HepG2 (cell line): ENCODE data around the gene UNC93A. TPM values are rescaled to one million over a fixed set of nuclear protein-coding genes. Genes with fewer than 3 reads are reported as not detected.

Experiments used
- CBX1 ChIP-seq: IDR thresholded peaks from one replicate; pipeline ENCODE4 v1.6.1; 2016; ENCODE audit warnings: antibody characterized with exemption, low read depth
- CHD2 ChIP-seq: IDR thresholded peaks from 2 replicates; pipeline ENCODE4 v1.6.1; 2011; ENCODE audit warnings: low read depth, low read length, improper control_type of control experiment
- FOXP4 ChIP-seq: sonication (generic); formaldehyde crosslinking; IDR thresholded peaks from 2 replicates; pipeline ENCODE4 v1.4.0; 2020; ENCODE audit warnings: missing genetic modification reagents
- IRF1 ChIP-seq: sonication (generic); formaldehyde crosslinking; IDR thresholded peaks from 2 replicates; pipeline ENCODE4 v1.4.0; 2020; ENCODE audit warnings: low read depth, mild to moderate bottlenecking, missing genetic modification reagents
- JUNB ChIP-seq: sonication (generic); formaldehyde crosslinking; IDR thresholded peaks from 2 replicates; pipeline ENCODE4 v1.8.0; 2022; ENCODE audit warnings: missing genetic modification reagents, mild to moderate bottlenecking, borderline replicate concordance
- KAT7 ChIP-seq: IDR thresholded peaks from 2 replicates; pipeline ENCODE4 v1.6.1; 2018; ENCODE audit warnings: borderline replicate concordance, missing compliant biosample characterization
- KDM2A ChIP-seq: sonication (generic); formaldehyde crosslinking; IDR thresholded peaks from 2 replicates; pipeline ENCODE4 v1.4.0; 2020; ENCODE audit warnings: low read depth, missing genetic modification reagents, borderline replicate concordance
- MED13 ChIP-seq: sonication (generic); formaldehyde crosslinking; IDR thresholded peaks from 2 replicates; pipeline ENCODE4 v1.5.0; 2020; ENCODE audit warnings: missing genetic modification reagents
- MEIS2 ChIP-seq: sonication (generic); formaldehyde crosslinking; IDR thresholded peaks from 2 replicates; pipeline ENCODE4 v1.9.0; 2021; ENCODE audit warnings: mild to moderate bottlenecking, missing genetic modification reagents
- MIER3 ChIP-seq: IDR thresholded peaks from 2 replicates; pipeline ENCODE4 v1.6.1; 2016; ENCODE audit warnings: missing compliant biosample characterization, borderline replicate concordance
- MXD1 ChIP-seq: sonication (generic); formaldehyde crosslinking; IDR thresholded peaks from 2 replicates; pipeline ENCODE4 v1.4.0; 2020; ENCODE audit warnings: mild to moderate bottlenecking, missing genetic modification reagents
- NFE2L1 ChIP-seq: sonication (generic); formaldehyde crosslinking; IDR thresholded peaks from 2 replicates; pipeline ENCODE4 v1.4.0; 2020; ENCODE audit warnings: missing genetic modification reagents, mild to moderate bottlenecking, borderline replicate concordance
- NR2F1 ChIP-seq, 2 experiments: fragments of 450-650 bp in 1 of 2; formaldehyde crosslinking in 1 of 2; IDR thresholded peaks; 2 replicates each; pipeline versions ENCODE4 v1.5.0 to v1.6.1; 2016 to 2020; ENCODE audit warnings: mild to moderate bottlenecking in 1 of 2, missing compliant biosample characterization in 1 of 2, missing genetic modification reagents in 1 of 2, moderate library complexity in 1 of 2
- PHF21A ChIP-seq: sonication (generic); formaldehyde crosslinking; IDR thresholded peaks from 2 replicates; pipeline ENCODE4 v1.5.0; 2020; ENCODE audit warnings: mild to moderate bottlenecking, missing genetic modification reagents
- SAFB2 ChIP-seq: sonication (generic); formaldehyde crosslinking; IDR thresholded peaks from 2 replicates; pipeline ENCODE4 v1.5.1; 2020; ENCODE audit warnings: missing genetic modification reagents, low read depth, mild to moderate bottlenecking, borderline replicate concordance
- SOX5 ChIP-seq: IDR thresholded peaks from 2 replicates; pipeline ENCODE4 v1.6.1; 2016; ENCODE audit warnings: borderline replicate concordance
- SSRP1 ChIP-seq: IDR thresholded peaks from 2 replicates; pipeline ENCODE4 v1.6.1; 2016; ENCODE audit warnings: control low read depth
- TAF15 ChIP-seq: fragments of 200-400 bp; formaldehyde crosslinking; IDR thresholded peaks from one replicate; pipeline ENCODE4 v1.6.1; 2018; ENCODE audit warnings: mild to moderate bottlenecking, low read depth, low read length; ENCODE audit not compliant: poor library complexity, severe bottlenecking
- TEAD2 ChIP-seq: sonication (generic); formaldehyde crosslinking; IDR thresholded peaks from 2 replicates; pipeline ENCODE4 v1.9.0; 2021; ENCODE audit warnings: missing genetic modification reagents
- ZBED4 ChIP-seq: sonication (generic); formaldehyde crosslinking; IDR thresholded peaks from 2 replicates; pipeline ENCODE4 v1.4.0; 2020; ENCODE audit warnings: missing genetic modification reagents, borderline replicate concordance
- ZNF121 ChIP-seq: sonication (generic); formaldehyde crosslinking; IDR thresholded peaks from 2 replicates; pipeline ENCODE4 v1.5.0; 2020; ENCODE audit warnings: mild to moderate bottlenecking, missing genetic modification reagents
- ZNF512 ChIP-seq: sonication (generic); formaldehyde crosslinking; IDR thresholded peaks from 2 replicates; pipeline ENCODE4 v1.4.0; 2020; ENCODE audit warnings: mild to moderate bottlenecking, missing genetic modification reagents
- ZSCAN12 ChIP-seq: sonication (generic); formaldehyde crosslinking; IDR thresholded peaks from 2 replicates; pipeline ENCODE4 v1.9.0; 2021; ENCODE audit warnings: mild to moderate bottlenecking, missing genetic modification reagents
- polyA plus RNA-seq, 8 experiments: library from polyadenylated mRNA; depleted of rRNA in 3 of 8; stranded (reverse) in 7 of 8; unstranded in 1 of 8; fragments of >200 nt; fragmentation: Illumina TruSeq in 4 of 8; extraction: Trizol in 4 of 8; gene quantifications; 2 replicates each; pipeline versions ENCODE4 v1.2.1 to v1.2.3, GENCODE V29; 2011 to 2016; ENCODE audit warnings: low read depth in 4 of 8, missing spikeins in 1 of 8, mixed read lengths in 1 of 8; ENCODE audit not compliant: insufficient read depth in 1 of 8
- total RNA-seq, 5 experiments: library from RNA; depleted of rRNA; stranded (reverse); fragments of >200 nt; fragmentation: Illumina TruSeq; extraction: Trizol; gene quantifications; 2 replicates each; pipeline ENCODE4 v1.2.3, GENCODE V29; 2016; ENCODE audit warnings: low read depth in 1 of 5

Gene UNC93A
- total and polyA plus RNA-seq, 2 of the 13 experiments (the other 11 are each of a cell fraction or from before 2014, with no cell fraction given), result 11.0 to 42.7 TPM

GRCh38 chr6:167341038-167341583, 50.0 kb downstream of the UNC93A start (continued):
- TF ChIP-seq CBX1, result no peak
- no peak for TF ChIP-seq ZSCAN12 (CRISPR knock-in tag)
- no peak for TF ChIP-seq NFE2L1 (CRISPR knock-in tag)
- TF ChIP-seq TEAD2 (CRISPR knock-in tag), result no peak
- no peak for TF ChIP-seq CHD2
- TF ChIP-seq TAF15, result no peak
- no peak for TF ChIP-seq SSRP1 (CRISPR knock-in tag)
- no peak for TF ChIP-seq NR2F1 (CRISPR knock-in tag; IDR thresholded peaks at IDR 0.05)
- no peak for TF ChIP-seq MIER3 (CRISPR knock-in tag)
- no peak for TF ChIP-seq SAFB2 (CRISPR knock-in tag)
- TF ChIP-seq MEIS2 (CRISPR knock-in tag), result no peak
- TF ChIP-seq JUNB (CRISPR knock-in tag), result no peak
- TF ChIP-seq PHF21A (CRISPR knock-in tag), result no peak
- no peak for TF ChIP-seq IRF1
- TF ChIP-seq MXD1 (CRISPR knock-in tag), result no peak
- no peak for TF ChIP-seq KAT7 (CRISPR knock-in tag)
- no peak for TF ChIP-seq ZBED4
- no peak for TF ChIP-seq SOX5 (CRISPR knock-in tag)
- no peak for TF ChIP-seq KDM2A
- no peak for TF ChIP-seq ZNF512 (CRISPR knock-in tag)
- TF ChIP-seq ZNF121, result no peak
- no peak for TF ChIP-seq FOXP4 (CRISPR knock-in tag)
- no peak for TF ChIP-seq MED13
